Amniotic epithelial cell (primary cell): ENCODE measurements around the gene C2CD2L.
"Not testable (repeated sequence)": the region's sequence is repeated elsewhere in the genome, so short reads cannot be mapped to it uniquely, and the experiment has no call there.

ENCODE experiments used
- DNase-seq: peaks from one replicate; pipeline ENCODE4 v3.0.0-alpha.2; 2010; ENCODE audit warnings: low read depth

The C2CD2L gene

GRCh38 chr11:119093942-119094815 lies 13.0 kb upstream of the C2CD2L start:
- DNase-seq, result peak; percentile 34

- DNase-seq, result peak; percentile 83
Observed at GRCh38 chr11:119094816-119095065, 12.4 kb upstream of the C2CD2L start.

GRCh38 chr11:119095066-119095880 lies 11.9 kb upstream of the C2CD2L start:
- DNase-seq, result peak; percentile 99

GRCh38 chr11:119099711-119100110 lies 7.4 kb upstream of the C2CD2L start:
- DNase-seq, result no peak

- DNase-seq, result peak; percentile 52
Observed at GRCh38 chr11:119100246-119100970, 6.7 kb upstream of the C2CD2L start.

- no peak for DNase-seq
Observed at GRCh38 chr11:119100994-119101758, 6.0 kb upstream of the C2CD2L start.

- peak; percentile 96 for DNase-seq
Observed at GRCh38 chr11:119101759-119102423, 5.3 kb upstream of the C2CD2L start, which contains the start of gene DPAGT1. Gene DPAGT1 (minus strand): TSS chr11:119101853. CDS start chr11:119101655, 198 bp downstream.

GRCh38 chr11:119103161-119103664 lies 3.9 kb upstream of the C2CD2L start:
- DNase-seq, result not testable (repeated sequence)

- DNase-seq, result peak; percentile 25
Observed at GRCh38 chr11:119103793-119104192, 3.4 kb upstream of the C2CD2L start.

GRCh38 chr11:119107538-119108145 lies 498 bp downstream of the C2CD2L start:
- DNase-seq, result no peak

- DNase-seq, result peak; percentile 56
Observed at GRCh38 chr11:119108146-119108856, 1.2 kb downstream of the C2CD2L start.

- no peak for DNase-seq
Observed at GRCh38 chr11:119108857-119109221, 1.7 kb downstream of the C2CD2L start.

GRCh38 chr11:119109843-119110242 lies 2.7 kb downstream of the C2CD2L start:
- DNase-seq, result no peak

GRCh38 chr11:119110439-119110838 lies 3.3 kb downstream of the C2CD2L start:
- no peak for DNase-seq

- no peak for DNase-seq
Observed at GRCh38 chr11:119111361-119111925, 4.3 kb downstream of the C2CD2L start.

GRCh38 chr11:119112314-119113020 lies 5.3 kb downstream of the C2CD2L start:
- no peak for DNase-seq

GRCh38 chr11:119113716-119114115 lies 6.6 kb downstream of the C2CD2L start:
- DNase-seq, result no peak

GRCh38 chr11:119114351-119114750 lies 7.2 kb downstream of the C2CD2L start:
- no peak for DNase-seq
